ENCODE data around the gene LYL1. TPM values are rescaled to one million over a fixed set of nuclear protein-coding genes. Genes with fewer than 3 reads are reported as not detected.

Gene LYL1
- total and polyA plus RNA-seq, 11 donors, result 5.2 to 19.1 (median 8.3) TPM

DNA sequence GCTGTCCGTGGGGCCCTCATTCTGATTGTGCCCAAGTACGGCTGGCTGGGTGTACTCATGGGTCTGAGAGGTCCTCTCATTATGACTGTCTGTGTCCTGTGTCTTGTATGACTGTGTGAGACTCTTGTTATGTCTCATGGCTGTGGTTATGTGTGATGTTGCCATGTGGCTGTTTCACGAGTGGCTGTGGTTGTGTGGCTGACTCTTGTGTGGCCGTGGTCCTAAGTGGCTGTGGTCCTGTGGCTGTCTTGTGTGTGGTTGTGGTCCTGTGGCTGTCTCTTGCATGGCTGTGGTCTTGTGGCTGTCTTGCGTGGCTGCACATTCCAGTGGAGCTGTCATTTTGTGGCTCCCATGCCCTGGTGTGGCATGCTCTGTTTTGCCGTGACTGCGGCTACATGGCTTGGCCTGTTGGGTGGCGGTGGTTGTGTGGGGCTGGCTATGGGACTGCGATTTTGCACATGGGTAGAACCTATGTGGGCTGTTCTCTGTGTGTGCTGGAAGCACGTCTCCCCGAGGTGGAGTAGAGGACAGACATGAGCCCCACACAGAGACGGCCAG lies 2.5 kb downstream of the LYL1 start:
- intact Hi-C loops (cut with DNase I), result loop anchor here in 7 of 10 donors (5.0 kb wide), 2 partner anchors 52 to 162 kb away; partner anchors contain the start of genes IER2 (in 6 of the 7) and STX10 (in 6 of the 7)
- H3K27ac ChIP-seq, result peak overlapping the region; percentile 83 to 98 (median 92)

DNA sequence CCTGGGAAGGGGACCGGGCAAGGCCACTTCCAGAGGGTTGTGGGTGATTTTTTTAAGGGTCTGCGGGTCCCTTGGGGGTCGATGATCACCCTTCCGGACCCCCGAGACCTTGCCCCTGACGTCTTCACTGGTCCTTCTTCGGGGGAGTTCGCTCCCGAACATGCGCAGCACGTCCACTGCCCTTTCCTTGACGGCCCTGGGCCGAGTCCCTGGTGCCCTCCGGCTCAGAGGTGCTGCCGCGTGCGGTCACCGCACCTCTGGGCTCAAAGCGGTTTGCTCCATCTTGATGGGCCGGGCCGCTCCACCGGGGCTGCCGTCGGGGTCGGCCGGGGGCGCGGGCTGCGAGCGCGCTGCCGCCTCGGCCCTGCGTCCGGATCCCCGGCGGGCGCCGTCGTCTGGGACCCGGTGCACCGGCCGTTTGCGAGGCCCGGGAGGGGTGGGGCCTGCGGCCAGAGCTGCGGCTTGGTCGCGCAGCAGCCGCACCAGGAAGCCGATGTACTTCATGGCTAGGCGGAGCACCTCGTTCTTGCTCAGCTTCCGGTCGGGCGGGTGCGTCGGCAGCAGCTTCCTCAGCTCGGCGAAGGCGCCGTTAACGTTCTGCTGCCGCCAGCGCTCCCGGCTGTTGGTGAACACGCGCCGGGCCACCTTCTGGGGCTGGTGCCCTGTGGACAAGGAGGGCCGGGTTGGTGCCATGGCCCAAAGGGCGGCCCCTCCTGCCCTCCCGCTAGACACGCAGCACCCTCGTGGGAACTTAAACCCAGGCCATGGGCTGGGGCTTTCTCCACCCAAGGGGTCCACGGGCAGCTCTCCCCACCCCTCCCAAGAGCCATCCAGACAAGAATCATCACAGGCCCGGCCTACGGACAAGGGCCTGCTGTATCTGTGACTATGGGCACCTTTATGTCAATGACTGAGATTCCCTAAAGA lies 3.3 kb downstream of the LYL1 start:
- ATAC-seq (peak in 3 of 4 donors; percentile 11 to 40 (median 15)), DNase-seq (peak; percentile 83 to 92 (median 86))
- TF ChIP-seq, protein P1, sequence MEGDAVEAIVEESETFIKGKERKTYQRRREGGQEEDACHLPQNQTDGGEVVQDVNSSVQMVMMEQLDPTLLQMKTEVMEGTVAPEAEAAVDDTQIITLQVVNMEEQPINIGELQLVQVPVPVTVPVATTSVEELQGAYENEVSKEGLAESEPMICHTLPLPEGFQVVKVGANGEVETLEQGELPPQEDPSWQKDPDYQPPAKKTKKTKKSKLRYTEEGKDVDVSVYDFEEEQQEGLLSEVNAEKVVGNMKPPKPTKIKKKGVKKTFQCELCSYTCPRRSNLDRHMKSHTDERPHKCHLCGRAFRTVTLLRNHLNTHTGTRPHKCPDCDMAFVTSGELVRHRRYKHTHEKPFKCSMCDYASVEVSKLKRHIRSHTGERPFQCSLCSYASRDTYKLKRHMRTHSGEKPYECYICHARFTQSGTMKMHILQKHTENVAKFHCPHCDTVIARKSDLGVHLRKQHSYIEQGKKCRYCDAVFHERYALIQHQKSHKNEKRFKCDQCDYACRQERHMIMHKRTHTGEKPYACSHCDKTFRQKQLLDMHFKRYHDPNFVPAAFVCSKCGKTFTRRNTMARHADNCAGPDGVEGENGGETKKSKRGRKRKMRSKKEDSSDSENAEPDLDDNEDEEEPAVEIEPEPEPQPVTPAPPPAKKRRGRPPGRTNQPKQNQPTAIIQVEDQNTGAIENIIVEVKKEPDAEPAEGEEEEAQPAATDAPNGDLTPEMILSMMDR (IDR thresholded peaks at IDR 0.05), result no peak
- peak in 1 of 2 donors; percentile 53 for TF ChIP-seq POLR2A (IDR thresholded peaks at IDR 0.05)
- H3K27ac ChIP-seq, result peak overlapping the region; percentile 83 to 98 (median 92)
- peak overlapping the region; percentile 6 to 75 (median 50) for H3K4me3 ChIP-seq
- H3K36me3 ChIP-seq, result peaks cover 0 to 12% (median 9%) of the 10 kb centered on the region in 9 donors
- H3K27me3 ChIP-seq, result peaks cover 0 to 12% (median 0%) of the 10 kb centered on the region in 9 donors
- 22 to 43% (median 31%) methylated on average over 19 to 77 of the region's 77 CpGs for WGBS, 4 donors
- H3K4me1 ChIP-seq, result peaks cover 6 to 96% (median 78%) of the 10 kb centered on the region in 12 donors
- no peaks in the 10 kb centered on the region for H3K9me3 ChIP-seq
- intact Hi-C loops (cut with DNase I), result loop anchor here in 2 of 10 donors (10.0 kb wide), 2 partner anchors 65 to 215 kb away; partner anchors contain the start of genes DNASE2 (in 1 of the 2) and KLF1 (in 1 of the 2)

More for the DNA sequence above, 2.5 kb downstream of the LYL1 start:
- H3K27me3 ChIP-seq, result peaks cover 0 to 12% (median 0%) of the 10 kb centered on the region in 9 donors
- TF ChIP-seq, protein P1 (IDR thresholded peaks at IDR 0.05), result no peak
- no peak for TF ChIP-seq POLR2A (IDR thresholded peaks at IDR 0.05)
- H3K36me3 ChIP-seq, result peaks cover 0 to 6% (median 4%) of the 10 kb centered on the region in 9 donors
- H3K4me1 ChIP-seq, result peaks cover 6 to 93% (median 75%) of the 10 kb centered on the region in 12 donors
- 74 to 90% (median 84%) methylated on average over 6 to 12 of the region's 12 CpGs for WGBS, 4 donors
- H3K4me3 ChIP-seq, result peak overlapping the region in 10 of 12 donors; percentile 4 to 75 (median 52)
- no peaks in the 10 kb centered on the region for H3K9me3 ChIP-seq
- DNase-seq (peak in 1 of 5 donors; percentile 28), ATAC-seq (no peak)

DNA sequence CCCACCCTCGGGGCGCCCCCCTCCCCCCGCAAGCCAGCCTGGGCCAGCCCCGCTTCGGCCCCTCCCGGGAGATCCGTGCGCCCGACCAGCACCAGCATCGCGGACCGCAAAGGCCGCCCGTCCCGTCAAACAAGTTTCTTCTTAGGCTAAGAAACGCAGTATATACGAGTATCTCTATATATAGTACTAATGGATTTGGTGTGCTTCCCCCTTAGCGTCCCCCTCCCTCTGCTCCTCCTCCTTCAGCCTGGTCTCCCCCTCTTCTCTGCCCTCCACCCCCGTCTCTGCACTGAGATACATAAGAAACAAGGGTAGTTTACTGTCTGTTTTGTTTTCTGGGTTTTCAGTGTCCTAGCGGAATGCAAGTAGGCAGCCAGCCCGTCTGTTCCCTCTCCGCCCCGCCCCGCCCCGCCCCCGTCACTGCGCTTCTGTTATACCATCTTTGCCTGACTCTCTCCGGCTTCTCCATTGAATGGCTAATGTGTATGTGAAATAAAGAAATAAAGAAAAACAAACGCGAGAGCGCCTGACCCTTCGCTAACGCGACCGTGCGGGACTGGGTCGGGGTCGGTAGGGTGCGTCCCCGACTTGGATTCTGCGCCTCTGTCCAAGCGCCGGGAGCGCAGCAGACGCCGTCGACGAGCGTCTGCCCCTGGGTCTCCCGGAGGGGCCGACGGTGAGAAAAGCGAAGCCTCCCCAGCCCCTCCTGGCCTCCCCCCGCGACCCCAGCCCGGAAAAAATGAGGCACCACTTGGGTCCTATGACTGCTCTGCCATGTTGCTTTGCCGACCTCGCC lies 4.2 kb downstream of the LYL1 start:
- peak in 2 of 5 donors; percentile 44 to 49 for DNase-seq
- peak in 2 of 4 donors; percentile 4 to 10 for ATAC-seq
- H3K4me1 ChIP-seq, result peaks cover 6 to 98% (median 78%) of the 10 kb centered on the region in 12 donors

More for the DNA sequence above, 4.2 kb downstream of the LYL1 start:
- Histone ChIP-seq H3K27ac (peak overlapping the region; percentile 83 to 98 (median 92)), H3K36me3 (peaks cover 0 to 12% (median 9%) of the 10 kb centered on the region in 9 donors), H3K9me3 (no peaks in the 10 kb centered on the region), H3K27me3 (peaks cover 0 to 12% (median 0%) of the 10 kb centered on the region in 9 donors), H3K4me3 (peak overlapping the region; percentile 6 to 75 (median 50))
- TF ChIP-seq, protein P1 (IDR thresholded peaks at IDR 0.05), result no peak
- TF ChIP-seq POLR2A (IDR thresholded peaks at IDR 0.05), result no peak
- 9 to 24% (median 11%) methylated on average over 44 to 58 of the region's 58 CpGs for WGBS, 4 donors
- intact Hi-C loops (cut with DNase I), result loop anchor here in 2 of 10 donors (10.0 kb wide), 2 partner anchors 64 to 214 kb away; partner anchors contain the start of genes DNASE2 (in 1 of the 2) and KLF1 (in 1 of the 2)
